HUES64 (cell line): ENCODE results near the gene LDLRAD4.
"Not testable (repeated sequence)": the region's sequence is repeated elsewhere in the genome, so short reads cannot be mapped to it uniquely, and the experiment has no call there.

Experiments
- H3K27ac ChIP-seq: 2 replicates; pipeline ENCODE4 v1.7.0; 2013; ENCODE audit warnings: low read depth, low read length, inconsistent platforms
- H3K27me3 ChIP-seq: 2 replicates; pipeline ENCODE4 v1.6.1; 2013; ENCODE audit warnings: mild to moderate bottlenecking, low read length; ENCODE audit not compliant: insufficient read depth
- H3K36me3 ChIP-seq: 2 replicates; pipeline ENCODE4 v1.6.1; 2013; ENCODE audit warnings: mild to moderate bottlenecking, low read length; ENCODE audit not compliant: insufficient read depth
- H3K4me1 ChIP-seq: 2 replicates; pipeline ENCODE4 v1.6.1; 2013; ENCODE audit warnings: mild to moderate bottlenecking, low read length, moderate library complexity; ENCODE audit not compliant: insufficient read depth
- H3K4me3 ChIP-seq: 2 replicates; pipeline ENCODE4 v1.5.1; 2013; ENCODE audit warnings: mild to moderate bottlenecking, low read length, moderate library complexity
- H3K9ac ChIP-seq: 2 replicates; pipeline ENCODE4 v1.6.1; 2013; ENCODE audit warnings: mild to moderate bottlenecking, low read depth, low read length
- H3K9me3 ChIP-seq: 2 replicates; pipeline ENCODE4 v1.6.1; 2013; ENCODE audit warnings: low read depth, low read length; ENCODE audit not compliant: insufficient read depth
- WGBS: fragments of 150-250, 120-280 bp; methylation state at CpG from one replicate; pipeline ENCODE4 v1.1.7; 2013; ENCODE audit warnings: missing lambda C conversion rate; 5-methylcytosine and 5-hydroxymethylcytosine counted together

Gene LDLRAD4

GRCh38 chr18:13262358-13262680 is 43.8 kb downstream of the LDLRAD4 start:
- H3K9ac ChIP-seq, H3K4me3 ChIP-seq, H3K27ac ChIP-seq, H3K27me3 ChIP-seq, H3K36me3 ChIP-seq, H3K4me1 ChIP-seq, H3K9me3 ChIP-seq: not testable (repeated sequence)
- WGBS: 96% methylated on average over 33 of the region's 33 CpGs

DNA sequence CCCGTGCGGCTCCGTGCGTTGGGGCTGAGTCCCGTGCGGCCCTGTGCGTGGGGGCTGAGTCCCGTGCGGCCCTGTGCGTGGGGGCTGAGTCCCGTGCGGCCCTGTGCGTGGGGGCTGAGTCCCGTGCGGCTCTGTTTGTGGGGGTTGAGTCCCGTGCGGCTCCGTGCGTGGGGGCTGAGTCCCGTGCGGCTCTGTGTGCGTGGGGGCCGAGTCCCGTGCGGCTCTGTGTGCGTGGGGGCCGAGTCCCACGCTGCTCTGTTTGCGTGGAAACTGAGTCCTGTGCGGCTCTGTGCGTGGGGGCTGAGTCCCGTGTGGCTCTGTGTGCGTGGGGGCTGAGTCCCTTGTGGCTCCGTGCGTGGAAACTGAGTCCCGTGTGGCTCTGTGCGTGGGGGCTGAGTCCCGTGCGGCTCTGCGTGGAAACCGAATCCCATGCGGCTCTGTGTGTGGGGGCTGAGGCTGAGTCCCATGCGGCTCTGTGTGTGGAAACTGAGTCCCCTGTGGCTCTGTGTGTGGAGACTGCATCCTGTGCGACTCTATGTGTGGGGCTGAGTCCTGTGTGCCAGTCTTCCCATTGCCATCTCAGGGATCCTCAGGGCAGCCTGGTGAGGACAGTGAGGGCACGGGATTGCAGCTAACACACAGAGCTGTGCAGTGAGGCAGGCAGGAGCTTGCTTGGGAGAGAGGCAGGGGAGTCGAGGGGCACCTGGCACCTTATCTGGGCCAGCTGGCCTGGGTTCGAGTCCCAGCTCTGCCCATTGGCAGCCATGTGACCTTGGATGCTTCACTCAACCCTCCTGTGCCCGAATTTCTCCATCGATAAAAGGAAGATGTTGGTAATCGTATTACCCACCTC is 44.5 kb downstream of the LDLRAD4 start:
- 96% methylated on average over 50 of the region's 50 CpGs for WGBS
- Histone ChIP-seq H3K36me3 (no peaks in the 10 kb centered on the region), H3K27ac (no peak overlapping the region)

DNA sequence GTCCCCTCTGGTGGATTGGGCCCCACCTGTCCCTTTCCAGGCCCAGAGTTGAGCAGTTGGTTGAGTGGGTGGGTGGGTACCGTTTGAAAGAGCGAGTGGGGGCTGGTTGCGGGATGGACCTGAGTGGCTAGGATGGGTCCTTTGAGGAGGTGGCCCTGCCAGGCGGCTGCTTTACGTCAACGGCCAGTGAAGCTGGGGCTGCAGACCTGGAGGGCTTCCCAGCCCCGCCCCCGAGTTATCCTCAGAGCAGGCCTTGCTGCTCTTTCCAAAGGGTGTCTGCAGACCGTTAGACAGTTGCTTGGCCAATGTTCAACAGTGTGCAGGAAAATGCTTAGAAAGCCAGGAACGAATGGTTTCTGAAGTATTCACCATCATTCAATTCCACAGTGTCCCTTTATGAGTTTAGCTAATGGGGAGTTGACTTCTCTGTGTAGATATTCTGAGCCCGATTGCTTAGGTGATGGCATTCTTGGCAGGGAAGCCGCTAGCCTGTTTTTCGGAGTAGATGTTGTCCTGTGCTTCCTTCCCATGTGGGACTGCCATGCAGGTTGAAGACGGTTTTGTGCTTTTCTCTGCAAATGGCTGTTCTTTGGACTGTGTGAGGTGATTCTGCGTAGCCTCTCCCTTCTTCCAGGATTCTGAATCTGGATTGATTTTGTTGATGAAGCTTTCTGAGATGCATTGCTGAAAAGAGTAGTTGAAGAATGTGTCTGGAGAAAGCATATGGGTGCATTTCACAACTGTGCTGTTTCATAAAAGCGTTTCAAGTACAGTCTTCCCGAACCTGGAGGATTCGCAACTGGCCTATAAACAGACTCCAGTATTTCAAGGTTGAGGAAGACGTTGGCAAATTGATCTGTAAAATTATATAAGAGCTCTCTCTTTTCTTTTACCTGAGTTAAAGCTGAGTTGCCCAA is 45.8 kb downstream of the LDLRAD4 start:
- Histone ChIP-seq H3K9ac (no peak overlapping the region), H3K27ac (no peak overlapping the region), H3K4me1 (peaks cover 19% of the 10 kb centered on the region)

More for the DNA sequence above, 44.5 kb downstream of the LDLRAD4 start:
- Histone ChIP-seq H3K4me1 (peaks cover 13% of the 10 kb centered on the region), H3K9ac (no peak overlapping the region), H3K9me3 (no peaks in the 10 kb centered on the region), H3K4me3 (no peak overlapping the region), H3K27me3 (no peaks in the 10 kb centered on the region)

DNA sequence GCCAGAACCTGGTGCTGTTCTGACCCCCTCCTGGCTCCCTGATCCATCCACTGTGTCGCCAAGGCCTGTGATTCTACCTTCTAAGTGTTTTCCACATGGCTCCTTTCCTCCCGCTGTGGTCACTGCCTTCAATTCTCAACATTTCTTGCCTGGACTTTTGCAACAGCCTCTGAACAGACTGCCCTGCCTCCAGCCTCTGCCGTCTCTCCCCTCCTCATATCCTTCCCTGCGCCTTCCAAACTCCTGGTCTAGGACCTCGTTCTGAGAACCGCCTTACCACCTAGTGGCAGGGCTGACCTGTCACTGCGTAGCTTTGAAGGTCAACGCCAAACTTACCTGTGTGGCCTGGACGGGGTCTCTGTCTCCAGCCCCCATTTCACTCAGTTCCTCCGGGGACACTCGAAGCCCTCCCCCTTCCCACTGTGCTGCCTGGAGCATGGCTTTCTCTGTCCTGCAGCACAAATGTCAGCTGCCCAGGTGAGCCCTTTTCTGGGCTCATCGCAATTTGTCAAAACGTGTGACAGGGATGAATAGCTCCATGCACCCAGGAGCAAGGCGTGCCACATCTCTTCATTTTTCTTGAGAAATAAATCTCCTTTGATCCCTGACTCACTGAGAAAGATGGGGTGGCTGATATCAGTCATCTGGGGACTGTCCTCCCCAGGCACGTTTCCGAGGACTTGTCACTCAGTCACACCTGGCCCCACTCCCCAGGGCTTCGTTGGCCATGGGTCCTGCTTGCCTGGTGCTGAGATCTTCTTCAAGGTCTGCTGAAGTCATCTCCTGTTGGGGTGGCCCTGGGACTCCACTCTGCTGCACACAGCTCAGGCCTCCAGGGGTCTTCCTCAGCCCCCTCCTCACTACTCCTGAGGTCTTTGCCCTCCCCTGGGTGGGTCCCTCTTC is 46.7 kb downstream of the LDLRAD4 start:
- no peak overlapping the region for H3K9ac ChIP-seq
- no peaks in the 10 kb centered on the region for H3K9me3 ChIP-seq
- WGBS: 93% methylated on average over 17 of the region's 17 CpGs
- H3K4me1 ChIP-seq: peaks cover 19% of the 10 kb centered on the region
- H3K4me3 ChIP-seq: no peak overlapping the region
- H3K27ac ChIP-seq: no peak overlapping the region
- H3K36me3 ChIP-seq: no peaks in the 10 kb centered on the region
- no peaks in the 10 kb centered on the region for H3K27me3 ChIP-seq

More for the DNA sequence above, 45.8 kb downstream of the LDLRAD4 start:
- Histone ChIP-seq H3K36me3 (no peaks in the 10 kb centered on the region), H3K9me3 (no peaks in the 10 kb centered on the region), H3K4me3 (no peak overlapping the region), H3K27me3 (no peaks in the 10 kb centered on the region)
- WGBS: 93% methylated on average over 19 of the region's 19 CpGs

- no peaks in the 10 kb centered on the region for H3K9me3 ChIP-seq
- H3K4me1 ChIP-seq: peaks cover 19% of the 10 kb centered on the region
- WGBS: 94% methylated on average over 9 of the region's 9 CpGs
- H3K9ac ChIP-seq: no peak overlapping the region
- no peak overlapping the region for H3K27ac ChIP-seq
- H3K27me3 ChIP-seq: no peaks in the 10 kb centered on the region
- no peaks in the 10 kb centered on the region for H3K36me3 ChIP-seq
- H3K4me3 ChIP-seq: no peak overlapping the region
Measured at GRCh38 chr18:13265911-13266217, 47.3 kb downstream of the LDLRAD4 start.

GRCh38 chr18:13266218-13267100 is 47.9 kb downstream of the LDLRAD4 start:
- Histone ChIP-seq H3K27me3 (no peaks in the 10 kb centered on the region), H3K4me3 (no peak overlapping the region), H3K27ac (no peak overlapping the region), H3K36me3 (no peaks in the 10 kb centered on the region), H3K4me1 (peaks cover 19% of the 10 kb centered on the region), H3K9me3 (no peaks in the 10 kb centered on the region), H3K9ac (no peak overlapping the region)
- 87% methylated on average over 23 of the region's 23 CpGs for WGBS

DNA sequence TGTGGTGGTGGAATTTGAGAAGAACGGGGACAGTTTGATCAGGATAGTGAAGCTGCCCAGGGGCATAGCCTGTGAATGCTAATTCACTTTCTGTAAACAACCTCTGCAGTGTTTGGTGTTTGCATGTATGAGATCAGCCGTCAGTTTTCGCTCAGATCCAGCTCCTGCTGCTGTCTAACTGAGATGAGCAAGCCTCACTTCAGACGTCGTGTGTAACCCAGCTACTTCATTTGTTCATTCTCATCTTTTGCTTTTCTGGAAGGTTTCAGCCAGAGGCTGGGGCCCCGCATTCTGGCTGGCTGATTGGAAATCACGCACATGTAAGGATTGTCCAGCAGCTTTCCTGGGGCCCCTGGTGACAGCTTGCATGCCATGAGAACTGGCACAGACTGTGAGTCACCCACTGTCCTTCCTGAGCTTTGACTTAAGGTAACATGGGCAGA is 48.9 kb downstream of the LDLRAD4 start:
- Histone ChIP-seq H3K27ac (no peak overlapping the region), H3K9ac (no peak overlapping the region)
- 77% methylated on average over 7 of the region's 7 CpGs for WGBS

DNA sequence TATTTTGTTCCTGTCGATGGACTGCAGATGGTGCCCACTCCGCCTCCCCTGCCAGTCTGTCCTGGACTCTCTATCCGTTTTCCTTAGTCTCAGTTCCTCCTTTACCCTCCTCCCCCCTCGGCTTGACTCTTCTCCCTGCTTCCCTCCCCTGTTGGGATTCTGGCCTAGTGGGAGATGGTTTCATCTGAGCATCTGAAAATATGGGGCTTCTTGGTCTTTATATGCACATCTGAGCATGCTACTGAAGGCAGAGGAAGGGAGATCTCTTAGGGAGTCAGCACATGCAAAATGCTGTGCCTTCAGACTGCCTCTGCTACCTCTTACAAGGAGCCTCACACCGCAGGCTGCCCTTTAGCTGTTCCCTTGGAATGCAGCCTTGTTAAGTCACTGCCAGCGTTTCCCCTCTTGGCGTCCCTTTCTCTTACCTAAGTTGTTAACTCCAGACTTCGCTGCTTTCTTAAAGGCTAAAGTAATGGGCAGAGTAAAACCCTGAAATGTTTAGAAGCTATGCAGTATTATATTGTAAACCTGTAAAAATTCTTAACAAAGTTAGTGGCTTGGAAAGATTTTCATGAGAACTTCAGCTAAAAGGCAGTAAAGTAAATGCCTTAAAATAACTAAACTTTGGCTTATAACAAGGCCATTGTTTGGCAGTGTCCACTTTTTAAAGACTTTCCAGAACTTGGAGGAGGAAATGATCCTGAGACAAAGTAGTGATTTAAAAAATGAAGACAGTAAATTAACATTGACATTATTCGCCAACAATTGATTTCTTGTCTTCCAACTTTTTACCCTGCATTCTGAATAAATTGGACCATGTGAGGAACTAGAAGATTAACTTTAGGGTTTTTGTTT is 49.8 kb downstream of the LDLRAD4 start:
- Histone ChIP-seq H3K4me1 (peaks cover 19% of the 10 kb centered on the region), H3K4me3 (no peak overlapping the region), H3K9me3 (no peaks in the 10 kb centered on the region), H3K9ac (no peak overlapping the region), H3K27ac (peak overlapping the region; percentile 12; the same call in 1 of the 2 replicates), H3K27me3 (no peaks in the 10 kb centered on the region), H3K36me3 (no peaks in the 10 kb centered on the region)
- 44% methylated on average over 8 of the region's 9 CpGs for WGBS

More for the DNA sequence above, 48.9 kb downstream of the LDLRAD4 start:
- peaks cover 19% of the 10 kb centered on the region for H3K4me1 ChIP-seq
- no peaks in the 10 kb centered on the region for H3K27me3 ChIP-seq
- H3K4me3 ChIP-seq: no peak overlapping the region
- H3K9me3 ChIP-seq: no peaks in the 10 kb centered on the region
- H3K36me3 ChIP-seq: no peaks in the 10 kb centered on the region

DNA sequence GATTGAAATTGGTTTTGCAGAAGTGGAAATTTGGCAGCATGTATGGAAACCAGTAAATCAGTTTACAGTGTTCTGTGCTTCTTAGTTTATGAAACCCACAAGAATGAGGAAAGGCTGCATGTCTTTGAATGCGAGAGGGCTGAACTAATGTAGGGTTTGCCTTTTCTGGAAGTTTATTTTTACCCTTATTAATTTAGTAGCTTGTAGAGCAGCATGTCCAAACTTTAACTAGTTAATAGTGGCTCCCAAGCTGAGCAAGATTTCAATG is 50.4 kb downstream of the LDLRAD4 start:
- no peak overlapping the region for H3K9ac ChIP-seq
- WGBS: 100% methylated on average over 1 of the region's 1 CpG

More for the DNA sequence above, 50.4 kb downstream of the LDLRAD4 start:
- Histone ChIP-seq H3K27me3 (no peaks in the 10 kb centered on the region), H3K27ac (0 out of 2 replicates have a peak overlapping the region, but pooled peaks have one; percentile 12), H3K36me3 (no peaks in the 10 kb centered on the region), H3K9me3 (no peaks in the 10 kb centered on the region), H3K4me3 (no peak overlapping the region), H3K4me1 (peaks cover 19% of the 10 kb centered on the region)
